Measurements from ENCODE around the gene PRSS2.

Gene PRSS2

GRCh38 chr7:142805350-142806021 lies 34.7 kb downstream of the PRSS2 start:
- FAIRE-seq, result no peak

GRCh38 chr7:142806022-142806356 lies 35.2 kb downstream of the PRSS2 start:
- FAIRE-seq, result no peak

- no peak for FAIRE-seq
Observed at GRCh38 chr7:142806957-142807356, 36.2 kb downstream of the PRSS2 start.

GRCh38 chr7:142807855-142808460 lies 37.2 kb downstream of the PRSS2 start:
- no peak for FAIRE-seq

- no peak for FAIRE-seq
Observed at GRCh38 chr7:142808461-142808801, 37.7 kb downstream of the PRSS2 start.

GRCh38 chr7:142808802-142809583 lies 38.2 kb downstream of the PRSS2 start:
- no peak for FAIRE-seq

- no peak for FAIRE-seq
Observed at GRCh38 chr7:142809671-142810070, 38.9 kb downstream of the PRSS2 start.

- FAIRE-seq, result no peak
Observed at GRCh38 chr7:142811154-142811737, 40.5 kb downstream of the PRSS2 start.

GRCh38 chr7:142812437-142813215 lies 41.9 kb downstream of the PRSS2 start:
- no peak for FAIRE-seq

- FAIRE-seq, result no peak
Observed at GRCh38 chr7:142813226-142813625, 42.5 kb downstream of the PRSS2 start.

- FAIRE-seq, result no peak
Observed at GRCh38 chr7:142813699-142814098, 42.9 kb downstream of the PRSS2 start.

GRCh38 chr7:142814451-142814850 lies 43.7 kb downstream of the PRSS2 start:
- FAIRE-seq, result no peak

GRCh38 chr7:142815134-142815533 lies 44.4 kb downstream of the PRSS2 start:
- FAIRE-seq, result no peak

GRCh38 chr7:142817506-142817905 lies 46.7 kb downstream of the PRSS2 start:
- FAIRE-seq, result no peak

GRCh38 chr7:142819530-142819929 lies 48.8 kb downstream of the PRSS2 start:
- FAIRE-seq, result no peak

- FAIRE-seq, result no peak
Observed at GRCh38 chr7:142822714-142823113, 51.9 kb downstream of the PRSS2 start.
